Keratinocyte (primary cell): ENCODE data around the gene STX16. TPM values are rescaled to one million over a fixed set of nuclear protein-coding genes. Genes with fewer than 3 reads are reported as not detected.
A peak's percentile ranks its signal among the peaks of the same experiment; 100 is the strongest.

ENCODE experiments used
- DNase-seq: peaks from one replicate; pipeline ENCODE4 v3.0.0-alpha.2; 2011; ENCODE audit warnings: low read depth, missing footprints, low spot score
- FAIRE-seq: peaks from 2 replicates; lab custom pipeline; 2011; peaks lifted over from hg19 to GRCh38; lab: Jason Lieb, UNC
- H2AFZ ChIP-seq: 2 replicates; pipeline ENCODE4 v1.6.0; 2012; ENCODE audit warnings: low read length, control low read depth, inconsistent platforms; ENCODE audit not compliant: control insufficient read depth
- H3K27ac ChIP-seq: 2 replicates; pipeline ENCODE4 v1.5.1; 2011; ENCODE audit warnings: low read length; ENCODE audit not compliant: control insufficient read depth, insufficient read depth
- H3K27me3 ChIP-seq: 3 replicates; pipeline ENCODE4 v1.6.0; 2011; ENCODE audit warnings: low read length; ENCODE audit not compliant: control insufficient read depth, insufficient read depth; ENCODE audit errors: extremely low read depth
- H3K36me3 ChIP-seq, 2 experiments: 2 replicates in 1 of 2; 3 replicates in 1 of 2; pipeline ENCODE4 v1.5.1; 2011; ENCODE audit warnings: low read length in 2 of 2, mild to moderate bottlenecking in 1 of 2; ENCODE audit not compliant: control insufficient read depth in 2 of 2, insufficient read depth in 2 of 2; ENCODE audit errors: extremely low read depth in 1 of 2
- H3K4me1 ChIP-seq: 3 replicates; pipeline ENCODE4 v1.5.1; 2011; ENCODE audit warnings: low read length; ENCODE audit not compliant: control insufficient read depth, insufficient read depth; ENCODE audit errors: extremely low read depth
- H3K4me2 ChIP-seq: 3 replicates; pipeline ENCODE4 v1.6.0; 2011; ENCODE audit warnings: low read depth, low read length; ENCODE audit not compliant: control insufficient read depth, insufficient read depth; ENCODE audit errors: extremely low read depth
- H3K4me3 ChIP-seq, 3 experiments: fragments of 200-600 bp in 1 of 3; sonication (generic) in 1 of 3; 2 replicates in 2 of 3; 3 replicates in 1 of 3; pipeline ENCODE4 v1.5.1; 2011 to 2016; ENCODE audit warnings: low read length in 3 of 3, mild to moderate bottlenecking in 3 of 3, control low read depth in 2 of 3, inconsistent platforms in 1 of 3, low read depth in 1 of 3, mixed read lengths in 1 of 3, mixed run types in 1 of 3, moderate library complexity in 1 of 3; ENCODE audit not compliant: control insufficient read depth in 2 of 3, insufficient read depth in 2 of 3; ENCODE audit errors: extremely low read depth in 1 of 3
- H3K79me2 ChIP-seq: 2 replicates; pipeline ENCODE4 v1.6.0; 2012; ENCODE audit warnings: low read length; ENCODE audit not compliant: control insufficient read depth, insufficient read depth
- H3K9ac ChIP-seq: 3 replicates; pipeline ENCODE4 v1.6.0; 2011; ENCODE audit warnings: low read length; ENCODE audit not compliant: control insufficient read depth, insufficient read depth; ENCODE audit errors: extremely low read depth
- H3K9me1 ChIP-seq: 3 replicates; pipeline ENCODE4 v1.6.0; 2011; ENCODE audit warnings: low read length; ENCODE audit not compliant: control insufficient read depth, insufficient read depth; ENCODE audit errors: extremely low read depth
- H3K9me3 ChIP-seq: 2 replicates; pipeline ENCODE4 v1.5.1; 2012; ENCODE audit warnings: low read depth, low read length; ENCODE audit not compliant: control insufficient read depth
- H4K20me1 ChIP-seq: 3 replicates; pipeline ENCODE4 v1.6.0; 2011; ENCODE audit warnings: low read length; ENCODE audit not compliant: control insufficient read depth, insufficient read depth; ENCODE audit errors: extremely low read depth
- CTCF ChIP-seq, 3 experiments: IDR thresholded peaks in 1 of 3; conservative IDR thresholded peaks in 1 of 3; optimal IDR thresholded peaks in 1 of 3; 2 replicates in 2 of 3; 3 replicates in 1 of 3; pipeline versions ENCODE3 to v1.5.1; 2011; ENCODE audit warnings: low read length in 3 of 3, mild to moderate bottlenecking in 3 of 3, moderate library complexity in 2 of 3, control low read depth in 1 of 3, inconsistent platforms in 1 of 3; ENCODE audit not compliant: insufficient read depth in 2 of 3; ENCODE audit errors: extremely low read depth in 1 of 3
- EZH2 ChIP-seq: IDR thresholded peaks from one replicate; pipeline ENCODE4 v1.6.1; 2012; ENCODE audit warnings: inconsistent platforms, mild to moderate bottlenecking, low read length, moderate library complexity
- dilution Hi-C: fragments of 300-500 bp; cut with MboI; formaldehyde crosslinking; loops from one replicate; pipeline ENCODE4 v1.7.0; 2020; ENCODE audit warnings: low sequenced_read_pairs; ENCODE audit not compliant: extremely low pct_ligation_motif_present
- polyA plus RNA-seq, 5 experiments: library from polyadenylated mRNA; depleted of rRNA in 3 of 5; stranded (reverse) in 3 of 5; stranded (forward) in 1 of 5; unstranded in 1 of 5; fragments of >200 nt; gene quantifications; 1 replicate in 1 of 5; 2 replicates in 3 of 5; 3 replicates in 1 of 5; pipeline versions ENCODE4 v1.2.1 to v1.2.3, GENCODE V29; 2011 to 2012; ENCODE audit warnings: missing spikeins in 2 of 5, low read depth in 1 of 5, low replicate concordance in 1 of 5

STX16 gene
- polyA plus RNA-seq, 1 donor (not counting 4 experiments of a cell fraction or from before 2014, with no cell fraction given), result 69.7 TPM

GRCh38 chr20:58649288-58650180 is 1.5 kb upstream of the STX16 start:
- TF ChIP-seq CTCF (optimal IDR thresholded peaks at IDR 0.05 in 1 of 3, IDR thresholded peaks at IDR 0.05 in 1 of 3, conservative IDR thresholded peaks at IDR 0.05 in 1 of 3; ENCODE audit: extremely low read depth in 1 of 3, insufficient read depth in 2 of 3, low read length in 3 of 3), result no peak
- no peak for TF ChIP-seq EZH2
- H3K9ac ChIP-seq, result peak overlapping the region; percentile 86
- peaks cover 3% of the 10 kb centered on the region for H3K9me1 ChIP-seq
- dilution Hi-C loops, result no loop called here
- peak overlapping the region; percentile 4 for H3K27ac ChIP-seq
- peaks cover 26% of the 10 kb centered on the region for H3K4me1 ChIP-seq
- no peaks in the 10 kb centered on the region for H3K36me3 ChIP-seq
- DNase-seq (no peak), FAIRE-seq (no peak)
- no peaks in the 10 kb centered on the region for H3K27me3 ChIP-seq
- peak overlapping the region; percentile 73 for H3K4me2 ChIP-seq
- peaks cover 34% of the 10 kb centered on the region for H3K79me2 ChIP-seq
- no peaks in the 10 kb centered on the region for H4K20me1 ChIP-seq
- H2AFZ ChIP-seq, result peak overlapping the region; percentile 73
- H3K9me3 ChIP-seq, result no peaks in the 10 kb centered on the region
- peak overlapping the region in 2 of 3 experiments; percentile 30 to 79 for H3K4me3 ChIP-seq

GRCh38 chr20:58650181-58650775 is 805 bp upstream of the STX16 start:
- FAIRE-seq, result no peak
- Histone ChIP-seq H3K9me1 (peaks cover 3% of the 10 kb centered on the region), H3K9me3 (no peaks in the 10 kb centered on the region), H3K27me3 (no peaks in the 10 kb centered on the region), H3K79me2 (peaks cover 41% of the 10 kb centered on the region), H4K20me1 (no peaks in the 10 kb centered on the region), H3K36me3 (peaks cover 0 to under 1% of the 10 kb centered on the region in 2 experiments), H3K4me3 (peak overlapping the region in 2 of 3 experiments; percentile 65 to 79), H3K27ac (peak overlapping the region; percentile 81), H2AFZ (no peak overlapping the region), H3K4me2 (peak overlapping the region; percentile 73), H3K4me1 (peaks cover 25% of the 10 kb centered on the region), H3K9ac (peak overlapping the region; percentile 86)
- dilution Hi-C loops, result no loop called here
- DNase-seq, result no peak
- TF ChIP-seq CTCF (optimal IDR thresholded peaks at IDR 0.05 in 1 of 3, IDR thresholded peaks at IDR 0.05 in 1 of 3, conservative IDR thresholded peaks at IDR 0.05 in 1 of 3; ENCODE audit: extremely low read depth in 1 of 3, insufficient read depth in 2 of 3, low read length in 3 of 3) (peak in 1 of 3 experiments; percentile 49), EZH2 (no peak)
